Measurements from ENCODE around the gene SHTN1.

DNA sequence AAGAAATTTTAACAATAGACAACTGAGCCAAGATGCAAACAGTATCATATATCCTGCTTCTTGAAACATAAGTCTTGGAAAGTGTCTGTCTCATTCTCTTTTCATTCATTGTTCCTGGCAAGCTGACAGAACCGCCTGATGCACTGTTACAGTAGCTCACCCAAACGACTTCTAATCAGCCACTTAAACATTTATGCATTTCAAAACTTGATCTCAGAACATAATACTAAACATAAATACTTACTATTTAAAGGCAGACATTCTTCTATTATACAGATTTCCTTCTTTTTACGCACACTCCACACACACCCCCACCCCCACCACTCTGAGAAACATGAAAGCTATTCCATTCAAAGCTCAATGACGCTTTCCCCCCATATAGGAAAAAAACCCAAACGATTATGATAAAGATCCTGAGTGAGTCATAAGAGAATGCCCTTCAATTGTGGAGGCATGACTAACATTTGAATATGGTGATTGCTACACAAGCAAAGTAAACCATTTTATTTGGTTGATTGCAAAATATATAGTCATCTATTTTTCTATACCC is 30.5 kb downstream of the SHTN1 start:
- TF ChIP-seq POLR2A (IDR thresholded peaks at IDR 0.05) (no peak), EP300 (IDR thresholded peaks at IDR 0.05; ENCODE audit: low read depth) (no peak)
- TF ChIP-seq, protein P1, sequence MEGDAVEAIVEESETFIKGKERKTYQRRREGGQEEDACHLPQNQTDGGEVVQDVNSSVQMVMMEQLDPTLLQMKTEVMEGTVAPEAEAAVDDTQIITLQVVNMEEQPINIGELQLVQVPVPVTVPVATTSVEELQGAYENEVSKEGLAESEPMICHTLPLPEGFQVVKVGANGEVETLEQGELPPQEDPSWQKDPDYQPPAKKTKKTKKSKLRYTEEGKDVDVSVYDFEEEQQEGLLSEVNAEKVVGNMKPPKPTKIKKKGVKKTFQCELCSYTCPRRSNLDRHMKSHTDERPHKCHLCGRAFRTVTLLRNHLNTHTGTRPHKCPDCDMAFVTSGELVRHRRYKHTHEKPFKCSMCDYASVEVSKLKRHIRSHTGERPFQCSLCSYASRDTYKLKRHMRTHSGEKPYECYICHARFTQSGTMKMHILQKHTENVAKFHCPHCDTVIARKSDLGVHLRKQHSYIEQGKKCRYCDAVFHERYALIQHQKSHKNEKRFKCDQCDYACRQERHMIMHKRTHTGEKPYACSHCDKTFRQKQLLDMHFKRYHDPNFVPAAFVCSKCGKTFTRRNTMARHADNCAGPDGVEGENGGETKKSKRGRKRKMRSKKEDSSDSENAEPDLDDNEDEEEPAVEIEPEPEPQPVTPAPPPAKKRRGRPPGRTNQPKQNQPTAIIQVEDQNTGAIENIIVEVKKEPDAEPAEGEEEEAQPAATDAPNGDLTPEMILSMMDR (IDR thresholded peaks at IDR 0.05): no peak
